Measurements from ENCODE around the gene PTPN13. TPM values are rescaled to one million over a fixed set of nuclear protein-coding genes. Genes with fewer than 3 reads are reported as not detected.

PTPN13 gene
- total RNA-seq, 3 donors from 2014 or later: 2.9 to 15.6 (median 3.7) TPM

- no peak for ATAC-seq
- intact Hi-C loops (cut with DNase I, micrococcal nuclease): no loop called here
- no peak for DNase-seq
- no peak overlapping the region for H3K4me3 ChIP-seq
- TF ChIP-seq CTCF (IDR thresholded peaks at IDR 0.05): no peak
- no peaks in the 10 kb centered on the region for H3K9me3 ChIP-seq
- H3K36me3 ChIP-seq (ENCODE audit: low read depth): no peaks in the 10 kb centered on the region
- no peaks in the 10 kb centered on the region for H3K4me1 ChIP-seq (ENCODE audit: low read depth)
Observed at GRCh38 chr4:86619656-86620055, 25.5 kb downstream of the PTPN13 start.

GRCh38 chr4:86621435-86621834 lies 27.3 kb downstream of the PTPN13 start:
- intact Hi-C loops (cut with DNase I, micrococcal nuclease): no loop called here
- no peak for ATAC-seq

GRCh38 chr4:86626066-86626465 lies 32.0 kb downstream of the PTPN13 start:
- intact Hi-C loops (cut with DNase I, micrococcal nuclease): no loop called here
- no peak for ATAC-seq
- H3K4me3 ChIP-seq: no peak overlapping the region
- H3K9me3 ChIP-seq: no peaks in the 10 kb centered on the region
- H3K36me3 ChIP-seq (ENCODE audit: low read depth): no peaks in the 10 kb centered on the region
- DNase-seq: no peak
- TF ChIP-seq CTCF (IDR thresholded peaks at IDR 0.05): no peak
- H3K4me1 ChIP-seq (ENCODE audit: low read depth): no peaks in the 10 kb centered on the region

More at GRCh38 chr4:86621435-86621834, 27.3 kb downstream of the PTPN13 start:
- H3K36me3 ChIP-seq (ENCODE audit: low read depth): no peaks in the 10 kb centered on the region
- no peak for TF ChIP-seq CTCF (IDR thresholded peaks at IDR 0.05)
- H3K4me3 ChIP-seq: no peak overlapping the region
- no peak for DNase-seq
- no peaks in the 10 kb centered on the region for H3K4me1 ChIP-seq (ENCODE audit: low read depth)
- H3K9me3 ChIP-seq: no peaks in the 10 kb centered on the region

GRCh38 chr4:86627462-86628135 lies 33.5 kb downstream of the PTPN13 start:
- Histone ChIP-seq H3K9me3 (no peaks in the 10 kb centered on the region), H3K4me3 (no peak overlapping the region), H3K4me1 (ENCODE audit: low read depth) (no peaks in the 10 kb centered on the region), H3K36me3 (ENCODE audit: low read depth) (no peaks in the 10 kb centered on the region)
- no peak for TF ChIP-seq CTCF (IDR thresholded peaks at IDR 0.05)
- intact Hi-C loops (cut with DNase I, micrococcal nuclease): no loop called here
- ATAC-seq: no peak
- DNase-seq: no peak

- no peaks in the 10 kb centered on the region for H3K36me3 ChIP-seq (ENCODE audit: low read depth)
- no peak for TF ChIP-seq CTCF (IDR thresholded peaks at IDR 0.05)
- DNase-seq: no peak
- no peaks in the 10 kb centered on the region for H3K9me3 ChIP-seq
- H3K4me3 ChIP-seq: no peak overlapping the region
- no peaks in the 10 kb centered on the region for H3K4me1 ChIP-seq (ENCODE audit: low read depth)
- intact Hi-C loops (cut with DNase I, micrococcal nuclease): no loop called here
- ATAC-seq: no peak
Observed at GRCh38 chr4:86630629-86631028, 36.5 kb downstream of the PTPN13 start.

GRCh38 chr4:86631166-86631565 lies 37.1 kb downstream of the PTPN13 start:
- Histone ChIP-seq H3K36me3 (ENCODE audit: low read depth) (no peaks in the 10 kb centered on the region), H3K4me1 (ENCODE audit: low read depth) (no peaks in the 10 kb centered on the region), H3K4me3 (no peak overlapping the region), H3K9me3 (no peaks in the 10 kb centered on the region)
- TF ChIP-seq CTCF (IDR thresholded peaks at IDR 0.05): no peak
- no peak for ATAC-seq
- no peak for DNase-seq
- intact Hi-C loops (cut with DNase I, micrococcal nuclease): no loop called here
